Uterus (tissue), 2 donors: ENCODE data around the gene WDR46.

Source experiments
- CTCF ChIP-seq, 4 experiments: fragments of 200-600 bp in 2 of 4; fragments of 450-650 bp in 2 of 4; sonication (generic) in 2 of 4; IDR thresholded peaks; one replicate each; pipeline ENCODE4 v1.5.1; 2016 to 2019; ENCODE audit warnings: antibody characterized with exemption in 4 of 4, mild to moderate bottlenecking in 2 of 4, moderate library complexity in 1 of 4
- POLR2A ChIP-seq, 2 donors: fragments of 450-650 bp; IDR thresholded peaks; one replicate each; pipeline ENCODE4 v1.6.1; 2016; ENCODE audit warnings: antibody characterized with exemption in 2 of 2, mild to moderate bottlenecking in 1 of 2, moderate library complexity in 1 of 2

GRCh38 chr6:33315793-33316602 is 27.0 kb upstream of the WDR46 start:
- TF ChIP-seq CTCF (IDR thresholded peaks at IDR 0.05) (no peak), POLR2A (IDR thresholded peaks at IDR 0.05) (no peak)
